Esophagus muscularis mucosa (tissue), 4 donors: Measurements from ENCODE around the gene DNAI1.

Source experiments
- EP300 ChIP-seq: sonication (generic); formaldehyde crosslinking; IDR thresholded peaks from one replicate; pipeline ENCODE4 v1.6.1; 2017; ENCODE audit warnings: antibody characterized with exemption
- POLR2A ChIP-seq: fragments of 450-650 bp; IDR thresholded peaks from one replicate; pipeline ENCODE4 v1.6.1; 2017; ENCODE audit warnings: antibody characterized with exemption, moderate library complexity, mild to moderate bottlenecking, low read depth
- POLR2AphosphoS5 ChIP-seq, 2 donors: sonication (generic); formaldehyde crosslinking; IDR thresholded peaks; one replicate each; pipeline ENCODE4 v1.6.1; 2017; ENCODE audit warnings: antibody characterized with exemption in 2 of 2
- TF ChIP-seq, protein P1 (sequence below), 3 experiments: fragments of 200-600 bp in 2 of 3; fragments of 450-650 bp in 1 of 3; sonication (generic) in 2 of 3; IDR thresholded peaks; one replicate each; pipeline ENCODE4 v1.5.1; 2017 to 2019; ENCODE audit warnings: antibody characterized with exemption in 3 of 3, mild to moderate bottlenecking in 2 of 3, moderate library complexity in 1 of 3

DNA sequence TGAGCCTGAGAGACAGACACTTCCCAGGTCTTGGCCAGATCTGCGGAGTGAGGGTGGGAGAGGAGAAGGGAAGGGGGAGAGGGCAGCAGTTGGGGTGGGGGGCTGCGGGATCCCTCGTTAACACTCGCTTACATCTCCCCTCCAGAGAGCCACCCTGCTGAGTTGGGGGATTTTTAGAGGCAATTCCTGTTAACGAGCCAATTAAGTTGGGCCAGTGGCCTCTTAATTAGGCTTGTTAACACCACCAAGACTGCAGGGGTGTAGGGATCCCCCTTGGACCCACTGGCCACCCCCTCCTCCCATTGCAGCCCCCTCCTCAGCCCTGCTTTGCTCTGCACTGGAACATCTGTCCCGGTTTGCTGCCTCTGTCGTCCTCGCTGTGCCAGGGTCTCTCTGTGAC is 107.3 kb downstream of the DNAI1 start:
- TF ChIP-seq POLR2A, result no peak
- TF ChIP-seq, protein P1, sequence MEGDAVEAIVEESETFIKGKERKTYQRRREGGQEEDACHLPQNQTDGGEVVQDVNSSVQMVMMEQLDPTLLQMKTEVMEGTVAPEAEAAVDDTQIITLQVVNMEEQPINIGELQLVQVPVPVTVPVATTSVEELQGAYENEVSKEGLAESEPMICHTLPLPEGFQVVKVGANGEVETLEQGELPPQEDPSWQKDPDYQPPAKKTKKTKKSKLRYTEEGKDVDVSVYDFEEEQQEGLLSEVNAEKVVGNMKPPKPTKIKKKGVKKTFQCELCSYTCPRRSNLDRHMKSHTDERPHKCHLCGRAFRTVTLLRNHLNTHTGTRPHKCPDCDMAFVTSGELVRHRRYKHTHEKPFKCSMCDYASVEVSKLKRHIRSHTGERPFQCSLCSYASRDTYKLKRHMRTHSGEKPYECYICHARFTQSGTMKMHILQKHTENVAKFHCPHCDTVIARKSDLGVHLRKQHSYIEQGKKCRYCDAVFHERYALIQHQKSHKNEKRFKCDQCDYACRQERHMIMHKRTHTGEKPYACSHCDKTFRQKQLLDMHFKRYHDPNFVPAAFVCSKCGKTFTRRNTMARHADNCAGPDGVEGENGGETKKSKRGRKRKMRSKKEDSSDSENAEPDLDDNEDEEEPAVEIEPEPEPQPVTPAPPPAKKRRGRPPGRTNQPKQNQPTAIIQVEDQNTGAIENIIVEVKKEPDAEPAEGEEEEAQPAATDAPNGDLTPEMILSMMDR (IDR thresholded peaks at IDR 0.05), result no peak
- no peak for TF ChIP-seq POLR2AphosphoS5 (IDR thresholded peaks at IDR 0.05)
- no peak for TF ChIP-seq EP300
